ENCODE results near the gene PAM. TPM values are rescaled to one million over a fixed set of nuclear protein-coding genes. Genes with fewer than 3 reads are reported as not detected.

Gene PAM
- total and polyA plus RNA-seq, 2 of the 13 experiments (the other 11 are each of a cell fraction or from before 2014, with no cell fraction given), result 20.2 to 79.1 TPM

GRCh38 chr5:102958481-102959011 is 203.4 kb downstream of the PAM start (continued):
- TF ChIP-seq MEIS1 (CRISPR knock-in tag; IDR thresholded peaks at IDR 0.05; ENCODE audit: borderline replicate concordance) (no peak), SYNCRIP (IDR thresholded peaks at IDR 0.05; ENCODE audit: insufficient read depth, low read depth, low read length) (no peak), ZKSCAN8 (CRISPR knock-in tag; IDR thresholded peaks at IDR 0.05; ENCODE audit: borderline replicate concordance) (no peak), NR2F2 (IDR thresholded peaks at IDR 0.05; ENCODE audit: borderline replicate concordance, low read depth) (no peak), FOXA1 (IDR thresholded peaks at IDR 0.05) (no peak), FOXA1 (CRISPR knock-in tag; IDR thresholded peaks at IDR 0.05) (no peak), GZF1 (CRISPR knock-in tag; IDR thresholded peaks at IDR 0.05) (no peak), SMAD9 (CRISPR knock-in tag; IDR thresholded peaks at IDR 0.05) (no peak)
- TF ChIP-seq, protein P1, sequence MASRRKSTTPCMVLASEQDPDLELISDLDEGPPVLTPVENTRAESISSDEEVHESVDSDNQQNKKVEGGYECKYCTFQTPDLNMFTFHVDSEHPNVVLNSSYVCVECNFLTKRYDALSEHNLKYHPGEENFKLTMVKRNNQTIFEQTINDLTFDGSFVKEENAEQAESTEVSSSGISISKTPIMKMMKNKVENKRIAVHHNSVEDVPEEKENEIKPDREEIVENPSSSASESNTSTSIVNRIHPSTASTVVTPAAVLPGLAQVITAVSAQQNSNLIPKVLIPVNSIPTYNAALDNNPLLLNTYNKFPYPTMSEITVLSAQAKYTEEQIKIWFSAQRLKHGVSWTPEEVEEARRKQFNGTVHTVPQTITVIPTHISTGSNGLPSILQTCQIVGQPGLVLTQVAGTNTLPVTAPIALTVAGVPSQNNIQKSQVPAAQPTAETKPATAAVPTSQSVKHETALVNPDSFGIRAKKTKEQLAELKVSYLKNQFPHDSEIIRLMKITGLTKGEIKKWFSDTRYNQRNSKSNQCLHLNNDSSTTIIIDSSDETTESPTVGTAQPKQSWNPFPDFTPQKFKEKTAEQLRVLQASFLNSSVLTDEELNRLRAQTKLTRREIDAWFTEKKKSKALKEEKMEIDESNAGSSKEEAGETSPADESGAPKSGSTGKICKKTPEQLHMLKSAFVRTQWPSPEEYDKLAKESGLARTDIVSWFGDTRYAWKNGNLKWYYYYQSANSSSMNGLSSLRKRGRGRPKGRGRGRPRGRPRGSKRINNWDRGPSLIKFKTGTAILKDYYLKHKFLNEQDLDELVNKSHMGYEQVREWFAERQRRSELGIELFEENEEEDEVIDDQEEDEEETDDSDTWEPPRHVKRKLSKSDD (CRISPR knock-in tag; IDR thresholded peaks at IDR 0.05; ENCODE audit: low read depth), result no peak

DNA sequence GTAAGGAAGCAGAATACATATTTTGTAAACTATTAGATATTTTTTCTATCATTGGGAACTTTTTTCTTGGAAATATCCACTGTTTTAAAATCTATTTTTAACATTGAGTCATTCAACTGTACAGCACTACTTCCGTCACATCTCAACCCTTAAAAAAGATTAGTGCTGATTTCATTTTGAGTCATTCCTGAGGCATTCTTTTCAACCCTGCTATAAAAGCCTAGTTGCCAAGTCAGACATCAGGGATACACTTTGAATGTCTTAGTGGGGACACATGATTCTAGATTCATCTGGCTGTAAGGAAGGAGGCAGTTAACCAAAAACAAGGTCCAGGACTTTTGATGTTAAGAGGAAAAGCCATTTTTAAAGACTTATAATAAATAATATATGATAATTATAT is 203.9 kb downstream of the PAM start:
- Histone ChIP-seq H3K4me1 (ENCODE audit: insufficient read depth, low read length) (no peaks in the 10 kb centered on the region), H3K27ac (ENCODE audit: extremely low read length, insufficient read depth, low read length) (no peak overlapping the region), H3K9me3 (ENCODE audit: low read length) (no peaks in the 10 kb centered on the region), H3K9ac (ENCODE audit: insufficient read depth, low read depth, low read length) (no peak overlapping the region), H4K20me1 (ENCODE audit: insufficient read depth, low read length) (no peaks in the 10 kb centered on the region), H3K36me3 (replicated peaks in 1 of 2; ENCODE audit: control insufficient read depth in 1 of 2, insufficient read depth in 2 of 2, low read length in 2 of 2) (no peaks in the 10 kb centered on the region), H3K27me3 (ENCODE audit: control insufficient read depth in 1 of 2, insufficient read depth in 2 of 2, low read length in 2 of 2) (no peaks in the 10 kb centered on the region), H3K79me2 (ENCODE audit: insufficient read depth, low read length) (no peaks in the 10 kb centered on the region), H2AFZ (ENCODE audit: low read length) (no peak overlapping the region), H3K4me3 (replicated peaks in 1 of 3; ENCODE audit: insufficient read depth in 1 of 3, low read depth in 2 of 3, low read length in 3 of 3) (no peak overlapping the region), H3K4me2 (ENCODE audit: low read depth, low read length) (no peak overlapping the region)
- BruUV-seq (replicated peaks), result no TSS peak
- FAIRE-seq, result no peak
- ChIA-PET POLR2A (no interaction called here), CTCF (ENCODE audit: low intra/inter-chr PET ratio, low total read pairs) (no interaction called here)
- ATAC-seq, result no peak
- WGBS (ENCODE audit: low lambda C conversion rate), result 86% methylated on average over 1 of the region's 1 CpG
- no peak for DNase-seq (ENCODE audit: low spot score)
- in situ Hi-C loops (cut with HindIII; ENCODE audit: extremely low pct_ligation_motif_present, low pct_unique_long_range_greater_than_20kb), result no loop called here
- intact Hi-C loops (cut with micrococcal nuclease; ENCODE audit: unreplicated experiment), result no loop called here
- TF ChIP-seq AGO2 (optimal IDR thresholded peaks at IDR 0.05; ENCODE audit: low read depth, low read length), result no peak
- no peak for TF ChIP-seq SRY (CRISPR knock-in tag; IDR thresholded peaks at IDR 0.05)
- TF ChIP-seq CSRNP1 (CRISPR knock-in tag; IDR thresholded peaks at IDR 0.05), result no peak
- no peak for TF ChIP-seq HNRNPLL (IDR thresholded peaks at IDR 0.05; ENCODE audit: low read depth, low read length, poor library complexity, severe bottlenecking)
